Muscle of arm (tissue), 14 donors: ENCODE results near the gene ERCC1. TPM values are rescaled to one million over a fixed set of nuclear protein-coding genes. Genes with fewer than 3 reads are reported as not detected.

Experiments used
- DNase-seq: peaks from one replicate; pipeline ENCODE4 v3.0.0-alpha.2; 2013
- long read RNA-seq, 11 donors: transcript quantifications; one replicate each; lab custom pipeline, GENCODE V29; 2026
- polyA plus RNA-seq, 12 donors: library from polyadenylated mRNA; unstranded; fragments of 120-200 nt; gene quantifications; one replicate each; pipeline ENCODE4 v1.2.1, GENCODE V29; 2013; ENCODE audit not compliant: insufficient read length in 12 of 12

ERCC1 gene
- polyA plus RNA-seq: 100 to 1,000 TPM in 1 of 12 donors, 10 to 100 TPM in 10, not detected in 1; 79.9 to 113 (median 92.3) TPM
- long read RNA-seq, donor 1, transcript ERCC1-208 (10 exons, 1,453 nt): minor isoform, 5 of 40 reads
- long read RNA-seq, donor 1, transcript ERCC1-202 (10 exons, 3,828 nt): major isoform, 7 of 40 reads
- long read RNA-seq, donor 1, partial matches to known transcripts: 16 of 40 reads
- long read RNA-seq, donor 1, other reads (novel, unspliced or antisense): 5 of 40 reads
- long read RNA-seq, donor 2, transcript ERCC1-202 (10 exons, 3,828 nt): major isoform, 13 of 34 reads
- long read RNA-seq, donor 2, transcript ERCC1-203 (9 exons, 949 nt): minor isoform, 5 of 34 reads
- long read RNA-seq, donor 2, transcript ERCC1-208 (10 exons, 1,453 nt): minor isoform, 5 of 34 reads
- long read RNA-seq, donor 2, partial matches to known transcripts: 8 of 34 reads
- long read RNA-seq, donor 2, other reads (novel, unspliced or antisense): 0 of 34 reads
- long read RNA-seq, donor 3, partial matches to known transcripts: 5 of 11 reads
- long read RNA-seq, donor 3, other reads (novel, unspliced or antisense): 0 of 11 reads
- long read RNA-seq, donor 4, partial matches to known transcripts: 0 of 7 reads
- long read RNA-seq, donor 4, other reads (novel, unspliced or antisense): 0 of 7 reads
- long read RNA-seq, donor 5, transcript ERCC1-208 (10 exons, 1,453 nt): minor isoform, 7 of 44 reads
- long read RNA-seq, donor 5, transcript ERCC1-202 (10 exons, 3,828 nt): major isoform, 22 of 44 reads
- long read RNA-seq, donor 5, partial matches to known transcripts: 6 of 44 reads
- long read RNA-seq, donor 5, other reads (novel, unspliced or antisense): 0 of 44 reads
- long read RNA-seq, donor 6, transcript ERCC1-202 (10 exons, 3,828 nt): major isoform, 8 of 16 reads
- long read RNA-seq, donor 6, partial matches to known transcripts: 5 of 16 reads
- long read RNA-seq, donor 6, other reads (novel, unspliced or antisense): 0 of 16 reads
- long read RNA-seq, donor 7, partial matches to known transcripts: 6 of 13 reads
- long read RNA-seq, donor 7, other reads (novel, unspliced or antisense): 0 of 13 reads
- long read RNA-seq, donor 8, transcript ERCC1-207 (4 exons, 586 nt): minor isoform, 6 of 32 reads
- long read RNA-seq, donor 8, transcript ERCC1-202 (10 exons, 3,828 nt): major isoform, 9 of 32 reads
- long read RNA-seq, donor 8, partial matches to known transcripts: 12 of 32 reads
- long read RNA-seq, donor 8, other reads (novel, unspliced or antisense): 0 of 32 reads
- long read RNA-seq, donor 9, transcript ERCC1-208 (10 exons, 1,453 nt): minor isoform, 5 of 27 reads
- long read RNA-seq, donor 9, transcript ERCC1-202 (10 exons, 3,828 nt): major isoform, 10 of 27 reads
- long read RNA-seq, donor 9, partial matches to known transcripts: 7 of 27 reads
- long read RNA-seq, donor 9, other reads (novel, unspliced or antisense): 0 of 27 reads
- long read RNA-seq, donor 10, transcript ERCC1-202 (10 exons, 3,828 nt): major isoform, 6 of 47 reads
- long read RNA-seq, donor 10, partial matches to known transcripts: 28 of 47 reads
- long read RNA-seq, donor 10, other reads (novel, unspliced or antisense): 6 of 47 reads
- long read RNA-seq, donor 11, transcript ERCC1-208 (10 exons, 1,453 nt): major isoform, 11 of 33 reads
- long read RNA-seq, donor 11, transcript ERCC1-202 (10 exons, 3,828 nt): minor isoform, 5 of 33 reads
- long read RNA-seq, donor 11, partial matches to known transcripts: 14 of 33 reads
- long read RNA-seq, donor 11, other reads (novel, unspliced or antisense): 0 of 33 reads

- DNase-seq: peak; percentile 89
These were observed at the start of gene ERCC1 for GRCh38 chr19:45423589-45424190. ERCC1 (minus strand) TSS chr19:45423917; CDS start chr19:45423374, 543 bp downstream.

- no peak for DNase-seq
These were observed 49.6 kb upstream of the ERCC1 start for GRCh38 chr19:45473367-45473681.

- no peak for DNase-seq
These were observed 49.0 kb upstream of the ERCC1 start for GRCh38 chr19:45472563-45473366.

GRCh38 chr19:45471931-45472562, 48.3 kb upstream of the ERCC1 start:
- no peak for DNase-seq

GRCh38 chr19:45471111-45471930, 47.6 kb upstream of the ERCC1 start:
- DNase-seq: no peak

- DNase-seq: no peak
These were observed 47.0 kb upstream of the ERCC1 start for GRCh38 chr19:45470762-45471081.

- no peak for DNase-seq
These were observed 46.4 kb upstream of the ERCC1 start for GRCh38 chr19:45469945-45470761.

- DNase-seq: peak; percentile 94
These were observed 45.6 kb upstream of the ERCC1 start for GRCh38 chr19:45469132-45469944.

- no peak for DNase-seq
These were observed 45.0 kb upstream of the ERCC1 start for GRCh38 chr19:45468803-45469131.

- no peak for DNase-seq
These were observed 44.5 kb upstream of the ERCC1 start for GRCh38 chr19:45468159-45468651.

- peak; percentile 94 for DNase-seq
These were observed 43.9 kb upstream of the ERCC1 start, which contains the start of gene FOSB for GRCh38 chr19:45467456-45468158. FOSB (plus strand) TSS chr19:45467996; CDS start chr19:45468587, 591 bp downstream.

GRCh38 chr19:45467115-45467455, 43.4 kb upstream of the ERCC1 start:
- DNase-seq: no peak

- DNase-seq: no peak
These were observed 41.2 kb upstream of the ERCC1 start for GRCh38 chr19:45464852-45465441.

- no peak for DNase-seq
These were observed 40.6 kb upstream of the ERCC1 start for GRCh38 chr19:45464274-45464673.

GRCh38 chr19:45463241-45463640, 39.5 kb upstream of the ERCC1 start:
- DNase-seq: no peak
